IMR-90 (cell line): ENCODE results near the gene MRPL19. TPM values are rescaled to one million over a fixed set of nuclear protein-coding genes. Genes with fewer than 3 reads are reported as not detected.

Source experiments
- ATAC-seq: fragments of 200-7000 bp; cut with Tn5 transposase; 2 replicates; pipeline ENCODE4 v1.9.1; 2020; ENCODE audit warnings: low read depth, mild to moderate bottlenecking, moderate library complexity
- BruUV-seq: library from RNA; stranded (reverse); fragments of 400-500 nt; replicated peaks from 2 replicates; lab custom pipeline; 2021; lab: Mats Ljungman, UMichigan
- CTCF ChIA-PET: fragments of 300-600 bp; formaldehyde crosslinking; extraction: SDS; loops from one replicate; lab custom pipeline; 2021; ENCODE audit warnings: antibody characterized with exemption; lab: Yijun Ruan, JAX
- POLR2A ChIA-PET: fragments of 300-600 bp; sonication (Branson Sonifier 250); formaldehyde crosslinking; loops from one replicate; lab custom pipeline; 2022; ENCODE audit warnings: antibody characterized with exemption; ENCODE audit not compliant: unreplicated experiment; lab: Charles Lee
- DNase-seq: peaks from one replicate; pipeline ENCODE4 v3.0.0; 2013
- H2AFZ ChIP-seq: replicated peaks from 2 replicates; pipeline ENCODE3; 2013; ENCODE audit warnings: low read length, mild to moderate bottlenecking; ENCODE audit not compliant: poor library complexity
- H2AK5ac ChIP-seq: 2 replicates; pipeline ENCODE4 v1.6.1; 2013; ENCODE audit warnings: low read depth, low read length, inconsistent platforms
- H2AK9ac ChIP-seq: replicated peaks from 2 replicates; pipeline ENCODE3; 2013; ENCODE audit warnings: mild to moderate bottlenecking, low read depth, low read length, moderate library complexity; ENCODE audit not compliant: poor library complexity
- H2BK120ac ChIP-seq: 2 replicates; pipeline ENCODE4 v1.6.1; 2013; ENCODE audit warnings: low read depth, low read length, inconsistent platforms
- H2BK15ac ChIP-seq: 3 replicates; pipeline ENCODE4 v1.6.1; 2013; ENCODE audit warnings: low read depth, low read length, inconsistent platforms
- H2BK20ac ChIP-seq: 2 replicates; pipeline ENCODE4 v1.6.1; 2013; ENCODE audit warnings: low read depth, mild to moderate bottlenecking, inconsistent platforms, low read length, moderate library complexity
- H2BK5ac ChIP-seq: 2 replicates; pipeline ENCODE4 v1.6.1; 2013; ENCODE audit warnings: mild to moderate bottlenecking, low read depth, low read length, inconsistent platforms; ENCODE audit not compliant: poor library complexity, severe bottlenecking
- H3K14ac ChIP-seq: replicated peaks from 2 replicates; pipeline ENCODE4 v1.6.1; 2013; ENCODE audit warnings: low read depth, low read length, inconsistent platforms
- H3K18ac ChIP-seq: 2 replicates; pipeline ENCODE4 v1.6.1; 2013; ENCODE audit warnings: low read depth, low read length, control low read depth
- H3K23ac ChIP-seq: 2 replicates; pipeline ENCODE4 v1.6.1; 2013; ENCODE audit warnings: low read depth, low read length, inconsistent platforms
- H3K27ac ChIP-seq: 2 replicates; pipeline ENCODE4 v1.5.1; 2013; ENCODE audit warnings: mild to moderate bottlenecking, control low read depth, low read length; ENCODE audit not compliant: insufficient read depth
- H3K27me3 ChIP-seq: 2 replicates; pipeline ENCODE4 v1.6.1; 2013; ENCODE audit warnings: low read length; ENCODE audit not compliant: control insufficient read depth, insufficient read depth
- H3K36me3 ChIP-seq: 2 replicates; pipeline ENCODE4 v1.6.1; 2013; ENCODE audit warnings: low read length, mixed read lengths; ENCODE audit not compliant: control insufficient read depth, insufficient read depth
- H3K4ac ChIP-seq: 2 replicates; pipeline ENCODE4 v1.6.1; 2013; ENCODE audit warnings: low read depth, low read length, inconsistent platforms
- H3K4me1 ChIP-seq: 2 replicates; pipeline ENCODE4 v1.6.1; 2013; ENCODE audit warnings: low read length, mixed read lengths; ENCODE audit not compliant: control insufficient read depth, insufficient read depth
- H3K4me2 ChIP-seq: 2 replicates; pipeline ENCODE4 v1.6.1; 2013; ENCODE audit warnings: low read depth, mild to moderate bottlenecking, control low read depth, low read length, moderate library complexity
- H3K4me3 ChIP-seq: 2 replicates; pipeline ENCODE4 v1.5.1; 2013; ENCODE audit warnings: low read depth, mild to moderate bottlenecking, control low read depth, low read length, moderate library complexity; ENCODE audit not compliant: insufficient read depth
- H3K56ac ChIP-seq: 2 replicates; pipeline ENCODE4 v1.6.1; 2013; ENCODE audit warnings: low read length, inconsistent platforms; ENCODE audit not compliant: insufficient read depth; ENCODE audit errors: extremely low read depth
- H3K79me1 ChIP-seq, 2 experiments: 2 replicates each; pipeline ENCODE4 v1.6.1; 2013; ENCODE audit warnings: low read length in 2 of 2, inconsistent platforms in 1 of 2, low read depth in 1 of 2
- H3K9ac ChIP-seq: 2 replicates; pipeline ENCODE4 v1.6.1; 2013; ENCODE audit warnings: low read depth, low read length, control low read depth
- H3K9me1 ChIP-seq: 2 replicates; pipeline ENCODE4 v1.6.1; 2013; ENCODE audit warnings: low read length, inconsistent platforms; ENCODE audit not compliant: insufficient read depth
- H3K9me3 ChIP-seq: 2 replicates; pipeline ENCODE4 v1.6.1; 2013; ENCODE audit warnings: low read length; ENCODE audit not compliant: control insufficient read depth, insufficient read depth
- H4K20me1 ChIP-seq: 2 replicates; pipeline ENCODE4 v1.6.1; 2013; ENCODE audit warnings: low read length, inconsistent platforms; ENCODE audit not compliant: insufficient read depth
- H4K5ac ChIP-seq: 2 replicates; pipeline ENCODE4 v1.6.1; 2013; ENCODE audit warnings: mild to moderate bottlenecking, low read depth, low read length, control low read depth
- H4K8ac ChIP-seq, 2 experiments: 2 replicates each; pipeline ENCODE4 v1.6.1; 2013; ENCODE audit warnings: low read depth in 2 of 2, low read length in 2 of 2, control low read depth in 1 of 2, inconsistent platforms in 1 of 2
- H4K91ac ChIP-seq: 2 replicates; pipeline ENCODE4 v1.6.1; 2013; ENCODE audit warnings: low read depth, low read length, inconsistent platforms; ENCODE audit not compliant: insufficient read depth
- BHLHE40 ChIP-seq: fragments of 150-350 bp; IDR thresholded peaks from 2 replicates; pipeline ENCODE4 v1.6.1; 2016; ENCODE audit warnings: mild to moderate bottlenecking, low read depth, low read length
- CEBPB ChIP-seq: IDR thresholded peaks from 2 replicates; pipeline ENCODE4 v1.6.1; 2012; ENCODE audit warnings: low read depth, low read length, improper control_type of control experiment
- CHD1 ChIP-seq: IDR thresholded peaks from 2 replicates; pipeline ENCODE4 v1.6.1; 2012; ENCODE audit warnings: low read depth, low read length, improper control_type of control experiment
- CTCF ChIP-seq: conservative IDR thresholded peaks from 2 replicates; pipeline ENCODE4 v1.5.1; 2012; ENCODE audit warnings: mild to moderate bottlenecking, low read depth, low read length, improper control_type of control experiment
- FOS ChIP-seq: fragments of 150-350 bp; IDR thresholded peaks from 2 replicates; pipeline ENCODE4 v1.6.1; 2016; ENCODE audit warnings: low read depth, low read length
- MAFK ChIP-seq: IDR thresholded peaks from 2 replicates; pipeline ENCODE4 v1.6.1; 2012; ENCODE audit warnings: low read depth, low read length, improper control_type of control experiment
- MAZ ChIP-seq: IDR thresholded peaks from 2 replicates; pipeline ENCODE4 v1.6.1; 2012; ENCODE audit warnings: low read depth, mild to moderate bottlenecking, low read length, improper control_type of control experiment, moderate library complexity, borderline replicate concordance
- MXI1 ChIP-seq: IDR thresholded peaks from 2 replicates; pipeline ENCODE4 v1.6.1; 2012; ENCODE audit warnings: low read depth, mild to moderate bottlenecking, low read length, moderate library complexity, borderline replicate concordance
- NFE2L2 ChIP-seq: fragments of 150-350 bp; IDR thresholded peaks from 2 replicates; pipeline ENCODE4 v1.6.1; 2016; ENCODE audit warnings: low read depth, mild to moderate bottlenecking, low read length
- POLR2A ChIP-seq: IDR thresholded peaks from 2 replicates; pipeline ENCODE4 v1.6.1; 2012; ENCODE audit warnings: mild to moderate bottlenecking, low read depth, low read length
- RAD21 ChIP-seq: IDR thresholded peaks from 2 replicates; pipeline ENCODE4 v1.6.1; 2012; ENCODE audit warnings: low read length, improper control_type of control experiment
- RCOR1 ChIP-seq: IDR thresholded peaks from 2 replicates; pipeline ENCODE4 v1.6.1; 2012; ENCODE audit warnings: mild to moderate bottlenecking, low read length, improper control_type of control experiment; ENCODE audit not compliant: insufficient replicate concordance
- RFX5 ChIP-seq: IDR thresholded peaks from 2 replicates; pipeline ENCODE4 v1.8.0; 2012; ENCODE audit warnings: low read depth, mild to moderate bottlenecking, low read length, moderate library complexity
- SMC3 ChIP-seq: fragments of 150-350 bp; IDR thresholded peaks from 2 replicates; pipeline ENCODE4 v1.6.1; 2016; ENCODE audit warnings: low read depth, mild to moderate bottlenecking, antibody characterized with exemption, low read length, moderate library complexity
- USF2 ChIP-seq: fragments of 150-350 bp; IDR thresholded peaks from 2 replicates; pipeline ENCODE4 v1.6.1; 2017; ENCODE audit warnings: mild to moderate bottlenecking, antibody characterized with exemption, low read length, low read depth
- WGBS, 2 experiments: methylation state at CpG; one replicate each; pipeline versions ENCODE4 v1.1.5 to v1.1.7; 2013; ENCODE audit warnings: missing lambda C conversion rate in 2 of 2; ENCODE audit not compliant: insufficient read length in 1 of 2; ENCODE audit errors: extremely low coverage in 2 of 2; 5-methylcytosine and 5-hydroxymethylcytosine counted together
- dilution Hi-C: fragments of 300-500 bp; cut with HindIII; formaldehyde crosslinking; loops from one replicate; pipeline ENCODE4 v1.14.3; 2018; ENCODE audit warnings: low sequenced_read_pairs; ENCODE audit not compliant: unreplicated experiment
- in situ Hi-C: fragments of 300-500 bp; cut with MboI; formaldehyde crosslinking; loops from 3 replicates; pipeline ENCODE4 v1.14.3; 2019; ENCODE audit warnings: low sequenced_read_pairs, inconsistent platforms, mixed read lengths
- intact Hi-C: fragments of 100-400 bp; cut with micrococcal nuclease; formaldehyde crosslinking; loops from 2 replicates; pipeline ENCODE4 v1.10.0; 2022
- polyA plus RNA-seq, 3 experiments: library from polyadenylated mRNA; depleted of rRNA; stranded (reverse); fragments of >200 nt; gene quantifications; 2 replicates each; pipeline ENCODE4 v1.2.3, GENCODE V29; 2012; ENCODE audit warnings: low replicate concordance in 1 of 3
- total RNA-seq: library from RNA; depleted of rRNA; stranded (reverse); fragments of >200 nt; gene quantifications from 2 replicates; pipeline ENCODE4 v1.2.3, GENCODE V29; 2012
- TF ChIP-seq, protein P1 (sequence below): fragments of 150-350 bp; IDR thresholded peaks from 2 replicates; pipeline ENCODE4 v1.6.1; 2016; ENCODE audit warnings: low read depth, mild to moderate bottlenecking, low read length, moderate library complexity, borderline replicate concordance

Gene MRPL19
- total and polyA plus RNA-seq, 2 of the 4 experiments (the other 2 are of a cell fraction) = 24.8 to 28.5 TPM

GRCh38 chr2:75604484-75604883 lies 42.1 kb upstream of the MRPL19 start:
- no peak overlapping the region for H3K9ac ChIP-seq
- in situ Hi-C loops = loop anchor here (25.0 kb wide), 3 partner anchors 392 to 917 kb away; no protein-coding TSS in a partner anchor

More at GRCh38 chr2:75604484-75604883, 42.1 kb upstream of the MRPL19 start:
- intact Hi-C loops = no loop called here
- Histone ChIP-seq H2BK120ac (peak overlapping the region; percentile 87), H2AFZ (no peak overlapping the region), H3K9me1 (peaks cover 29% of the 10 kb centered on the region), H3K27me3 (no peaks in the 10 kb centered on the region), H2BK15ac (peak overlapping the region; percentile 96; the same call in 1 of the 3 replicates), H3K4me3 (no peak overlapping the region), H2BK20ac (peak overlapping the region; percentile 79; the same call in 1 of the 2 replicates), H2AK9ac (no peak overlapping the region), H3K18ac (no peak overlapping the region; the same call in 1 of the 2 replicates), H3K4me2 (no peak overlapping the region), H3K4ac (peak overlapping the region; percentile 86), H3K79me1 (peaks cover 0 to 24% of the 10 kb centered on the region in 2 experiments; a peak in 2 of 4 replicates), H3K23ac (peak overlapping the region; percentile 25; the same call in 1 of the 2 replicates), H2BK5ac (peak overlapping the region; percentile 92), H3K9me3 (no peaks in the 10 kb centered on the region), H3K27ac (no peak overlapping the region), H3K56ac (no peak overlapping the region), H4K5ac (peak overlapping the region; percentile 9; the same call in 1 of the 2 replicates), H3K36me3 (no peaks in the 10 kb centered on the region), H4K8ac (no peak overlapping the region; a peak in 1 of 4 replicates), H2AK5ac (no peak overlapping the region), H4K91ac (peak overlapping the region; percentile 68), H4K20me1 (no peaks in the 10 kb centered on the region), H3K4me1 (peaks cover 26% of the 10 kb centered on the region), H3K14ac (no peak overlapping the region)
- DNase-seq (peak; percentile 31), ATAC-seq (no peak)
- POLR2A ChIA-PET = no interaction called here
- CTCF ChIA-PET = interaction anchor here (1.2 to 3.1 kb wide), 2 partner anchors 30 to 44 kb away, joined by 3 to 15 read pairs; partner anchors contain the start of gene EVA1A
- dilution Hi-C loops = no loop called here
- TF ChIP-seq CTCF = no peak
- no peak for TF ChIP-seq FOS
- TF ChIP-seq SMC3 = no peak
- no peak for TF ChIP-seq RAD21
- no peak for TF ChIP-seq MAZ
- no peak for TF ChIP-seq MXI1
- no peak for TF ChIP-seq BHLHE40
- no peak for TF ChIP-seq NFE2L2
- TF ChIP-seq RFX5 = no peak
- TF ChIP-seq USF2 = no peak
- TF ChIP-seq POLR2A = no peak
- no peak for TF ChIP-seq RCOR1
- TF ChIP-seq MAFK = no peak
- TF ChIP-seq CEBPB = no peak
- TF ChIP-seq, protein P1, sequence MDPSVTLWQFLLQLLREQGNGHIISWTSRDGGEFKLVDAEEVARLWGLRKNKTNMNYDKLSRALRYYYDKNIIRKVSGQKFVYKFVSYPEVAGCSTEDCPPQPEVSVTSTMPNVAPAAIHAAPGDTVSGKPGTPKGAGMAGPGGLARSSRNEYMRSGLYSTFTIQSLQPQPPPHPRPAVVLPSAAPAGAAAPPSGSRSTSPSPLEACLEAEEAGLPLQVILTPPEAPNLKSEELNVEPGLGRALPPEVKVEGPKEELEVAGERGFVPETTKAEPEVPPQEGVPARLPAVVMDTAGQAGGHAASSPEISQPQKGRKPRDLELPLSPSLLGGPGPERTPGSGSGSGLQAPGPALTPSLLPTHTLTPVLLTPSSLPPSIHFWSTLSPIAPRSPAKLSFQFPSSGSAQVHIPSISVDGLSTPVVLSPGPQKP = no peak
- no peak for TF ChIP-seq CHD1
- no TSS peak for BruUV-seq
- WGBS, 2 experiments = no CpG with 5 or more reads among the region's 4 CpGs
